HG02981 (cell line): ENCODE measurements around the gene SPNS2.

ENCODE experiments used
- ATAC-seq: cut with Tn5 transposase; IDR thresholded peaks from one replicate; pipeline ENCODE4 v1.9.1; 2021; ENCODE audit warnings: mild to moderate bottlenecking, moderate library complexity; ENCODE audit not compliant: unreplicated experiment

The SPNS2 gene

DNA sequence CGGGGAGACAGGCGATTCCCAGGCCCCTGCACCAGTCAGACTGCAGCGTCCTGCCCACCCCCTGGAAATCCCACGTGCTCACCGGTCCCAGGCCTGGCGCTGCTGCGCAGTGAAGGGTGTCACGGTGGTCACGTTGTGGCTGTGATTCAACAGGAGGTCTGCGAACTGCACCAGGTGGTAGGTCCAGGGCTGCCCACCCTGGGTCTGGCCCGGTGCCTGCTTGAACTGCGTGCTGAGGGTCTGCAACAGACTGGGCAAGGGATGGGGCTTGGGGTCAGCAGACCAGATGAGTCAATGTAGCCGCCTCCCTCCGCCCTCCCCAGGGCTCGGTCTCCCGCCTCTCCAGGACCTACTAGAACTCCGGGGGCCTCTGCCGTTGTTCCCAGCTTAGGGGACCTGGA lies 49.4 kb downstream of the SPNS2 start:
- ATAC-seq: no peak

- ATAC-seq: no peak
Observed at GRCh38 chr17:4548721-4549531, 50.2 kb downstream of the SPNS2 start.

- no peak for ATAC-seq
Observed at GRCh38 chr17:4549781-4550533, 51.3 kb downstream of the SPNS2 start.

DNA sequence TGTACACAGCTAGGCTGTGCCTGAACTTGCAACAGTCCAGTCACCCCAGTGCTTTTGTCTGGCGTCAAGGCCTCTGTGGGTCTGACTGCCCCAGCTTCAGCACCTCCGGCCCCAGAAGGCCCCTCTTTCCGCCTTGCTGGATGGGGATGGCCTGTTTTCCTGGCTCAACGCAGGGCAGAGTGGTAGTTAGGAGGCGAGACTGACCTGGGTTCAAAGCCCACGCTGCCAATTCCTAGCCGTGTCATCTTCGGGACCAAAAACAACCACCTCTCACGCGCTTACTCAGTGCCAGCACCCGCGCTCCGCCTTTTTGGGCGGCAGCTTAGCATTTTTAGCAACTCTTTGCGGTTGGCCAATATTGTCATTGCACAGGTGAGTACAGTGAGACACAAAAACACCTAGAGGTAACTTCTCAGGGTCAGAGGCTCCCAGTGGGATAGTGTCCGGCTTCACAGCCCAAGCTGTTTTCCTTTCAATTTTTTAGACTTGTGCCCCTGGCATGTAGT lies 51.9 kb downstream of the SPNS2 start:
- ATAC-seq: no peak

GRCh38 chr17:4551141-4551540 lies 52.5 kb downstream of the SPNS2 start:
- no peak for ATAC-seq

DNA sequence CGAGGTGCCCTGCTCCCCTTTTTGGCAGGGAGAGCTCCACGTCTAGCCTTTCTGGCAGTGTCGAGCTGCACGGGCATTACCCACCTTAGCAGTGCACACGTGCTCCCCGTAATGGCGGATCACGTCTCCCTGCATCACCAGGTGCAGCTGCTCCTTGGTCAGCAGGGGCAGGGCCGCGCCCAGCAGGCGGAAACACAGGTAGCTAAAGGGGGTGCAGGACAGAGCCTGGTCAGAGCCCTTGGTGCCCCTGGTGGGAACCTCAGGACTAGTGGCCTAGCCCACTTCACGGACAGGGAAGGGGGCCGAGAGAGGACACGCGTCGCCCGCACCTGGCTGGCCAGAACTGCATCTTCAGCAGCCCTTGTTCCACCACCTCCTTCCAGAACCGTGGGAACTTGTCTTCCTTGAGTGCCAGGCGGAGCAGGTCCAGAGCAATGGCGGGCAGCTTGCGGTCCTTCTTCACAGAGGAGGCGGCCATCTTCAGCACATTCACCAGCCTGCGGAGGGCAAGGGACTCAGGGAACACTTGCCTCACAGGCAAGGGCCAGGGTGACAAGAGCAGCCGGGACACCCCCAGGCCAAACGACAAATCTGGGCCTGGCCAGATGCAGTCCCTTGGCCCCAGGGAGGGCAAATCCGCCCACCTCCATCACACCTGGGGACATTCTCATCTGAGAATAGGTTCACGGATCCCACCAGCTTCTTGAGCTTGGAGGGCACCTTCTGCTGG lies 53.3 kb downstream of the SPNS2 start:
- no peak for ATAC-seq

DNA sequence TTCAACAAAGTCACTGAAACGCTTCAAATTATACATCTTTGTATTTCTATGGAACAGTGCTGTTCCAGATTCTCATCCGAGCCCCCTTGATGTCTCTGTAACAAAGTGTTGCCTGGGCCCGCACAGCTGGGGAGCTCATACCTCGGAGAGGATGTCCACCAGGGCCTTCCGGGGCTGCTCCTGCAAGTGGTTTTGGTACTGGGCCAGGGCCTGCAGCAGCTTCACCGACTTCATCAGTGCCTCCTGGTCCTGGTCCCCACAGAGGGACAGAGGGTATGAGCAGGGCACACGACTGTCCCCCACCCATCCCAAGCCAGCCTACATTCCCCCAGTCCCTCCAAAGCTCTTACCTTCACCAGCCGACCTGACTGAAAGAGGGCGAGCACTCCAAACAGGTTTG lies 55.0 kb downstream of the SPNS2 start:
- no peak for ATAC-seq

DNA sequence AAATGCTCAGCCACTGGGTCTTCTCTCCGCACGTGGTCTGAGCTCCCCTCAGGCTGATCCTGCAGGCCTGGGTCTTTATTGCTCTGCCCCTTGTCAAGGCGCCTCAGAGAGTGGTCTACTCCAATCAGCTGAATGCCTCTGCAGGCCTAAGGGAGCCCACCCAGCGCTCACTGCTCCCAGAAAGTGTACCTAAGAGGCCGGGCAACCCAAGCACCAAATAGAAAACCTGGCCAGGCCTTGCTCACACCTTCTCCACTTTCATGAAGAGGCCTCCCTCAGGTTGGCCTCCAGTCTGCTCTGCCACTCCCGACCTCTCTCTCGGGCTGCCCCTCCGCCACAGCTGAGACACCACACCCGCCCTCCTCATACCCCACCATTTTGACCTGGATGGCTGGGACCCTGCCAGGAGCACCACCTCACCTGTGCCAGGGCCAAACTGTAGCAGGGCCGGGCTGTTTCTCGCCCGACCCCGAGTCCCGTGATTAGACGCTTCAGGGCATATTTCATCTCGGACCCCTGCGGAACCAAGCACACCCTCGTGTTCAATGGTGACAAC lies 55.8 kb downstream of the SPNS2 start:
- ATAC-seq: no peak

DNA sequence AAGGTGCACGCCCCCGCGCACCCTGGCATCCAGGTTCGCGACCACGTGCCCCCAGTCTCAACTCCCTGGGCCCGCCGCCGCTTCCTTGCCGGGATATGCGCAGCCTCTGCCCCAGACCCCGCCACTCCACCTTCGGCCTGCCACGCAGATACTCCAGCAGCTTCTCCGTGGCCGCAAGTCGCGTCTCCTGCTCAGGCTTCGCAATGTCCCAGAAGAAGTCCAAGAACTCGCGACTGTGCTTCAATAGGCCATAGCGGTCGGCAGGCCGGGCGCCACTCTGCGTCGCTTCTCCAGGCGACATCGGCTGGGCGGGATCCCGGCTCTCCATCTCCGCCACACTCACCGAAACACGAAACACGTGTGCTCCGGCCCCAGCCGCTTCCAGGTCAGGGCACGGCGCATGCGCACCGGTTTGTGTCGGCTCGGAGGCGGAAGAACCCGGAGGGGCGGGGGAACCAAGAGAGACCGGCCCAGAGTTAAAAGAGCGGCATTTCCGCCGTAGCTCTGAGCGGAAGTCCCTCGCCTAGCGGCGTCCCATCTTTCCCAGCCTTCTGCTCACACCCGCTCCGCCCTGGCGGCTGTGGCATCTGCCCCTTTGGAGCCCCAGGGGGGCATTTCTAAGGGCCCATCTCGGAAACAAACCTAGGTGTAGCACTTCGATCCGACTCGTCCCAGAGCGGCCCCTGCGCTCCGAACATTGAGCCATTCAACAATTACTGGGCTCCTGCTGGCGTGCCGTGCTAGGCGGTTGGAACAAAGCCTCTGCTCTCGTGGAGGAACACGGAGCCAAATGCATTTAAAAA lies 56.5 kb downstream of the SPNS2 start, which contains the start of gene MYBBP1A:
MYBBP1A (minus strand) TSS at position 388 of the 803 bp plus-strand sequence; CDS start at position 328, 60 bp downstream.
- ATAC-seq: peak; percentile 85

GRCh38 chr17:4555873-4556759 lies 57.4 kb downstream of the SPNS2 start:
- ATAC-seq: no peak

- ATAC-seq: no peak
Observed at GRCh38 chr17:4556996-4557395, 58.3 kb downstream of the SPNS2 start.

DNA sequence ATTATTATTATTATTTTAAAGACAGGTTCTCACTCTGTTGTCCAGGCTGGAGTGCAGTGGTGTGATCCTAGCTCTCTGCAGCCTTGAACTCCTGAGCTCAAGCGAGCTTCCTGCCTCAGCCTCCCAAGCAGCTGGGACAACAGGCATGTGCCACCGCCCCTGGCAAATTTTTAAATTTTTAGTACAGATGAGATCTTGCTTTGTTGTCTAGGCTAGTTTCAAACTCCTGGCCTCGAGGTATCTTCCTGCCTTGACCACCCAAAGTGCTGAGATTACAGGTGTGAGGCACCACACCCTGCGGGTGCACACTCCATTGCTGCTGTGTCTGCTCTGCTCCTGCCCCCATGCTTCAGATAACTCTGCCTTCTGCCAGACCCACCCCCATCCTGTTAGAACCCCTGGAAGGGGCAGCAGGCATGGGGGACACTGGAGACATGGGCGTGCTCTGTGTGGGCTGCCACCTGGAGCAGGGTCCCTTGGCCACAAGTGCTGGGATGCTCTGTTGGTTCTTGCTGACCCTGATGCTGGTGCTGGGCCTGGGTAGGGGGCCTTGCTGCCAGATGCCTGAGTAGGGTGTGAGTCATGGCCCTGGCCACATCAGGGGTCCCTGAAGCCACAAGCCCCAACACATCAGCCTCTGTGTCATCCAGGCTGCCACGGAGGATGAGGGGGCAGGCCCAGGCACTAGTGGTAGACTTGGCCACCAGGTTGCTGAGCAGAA lies 59.1 kb downstream of the SPNS2 start:
- ATAC-seq: no peak

DNA sequence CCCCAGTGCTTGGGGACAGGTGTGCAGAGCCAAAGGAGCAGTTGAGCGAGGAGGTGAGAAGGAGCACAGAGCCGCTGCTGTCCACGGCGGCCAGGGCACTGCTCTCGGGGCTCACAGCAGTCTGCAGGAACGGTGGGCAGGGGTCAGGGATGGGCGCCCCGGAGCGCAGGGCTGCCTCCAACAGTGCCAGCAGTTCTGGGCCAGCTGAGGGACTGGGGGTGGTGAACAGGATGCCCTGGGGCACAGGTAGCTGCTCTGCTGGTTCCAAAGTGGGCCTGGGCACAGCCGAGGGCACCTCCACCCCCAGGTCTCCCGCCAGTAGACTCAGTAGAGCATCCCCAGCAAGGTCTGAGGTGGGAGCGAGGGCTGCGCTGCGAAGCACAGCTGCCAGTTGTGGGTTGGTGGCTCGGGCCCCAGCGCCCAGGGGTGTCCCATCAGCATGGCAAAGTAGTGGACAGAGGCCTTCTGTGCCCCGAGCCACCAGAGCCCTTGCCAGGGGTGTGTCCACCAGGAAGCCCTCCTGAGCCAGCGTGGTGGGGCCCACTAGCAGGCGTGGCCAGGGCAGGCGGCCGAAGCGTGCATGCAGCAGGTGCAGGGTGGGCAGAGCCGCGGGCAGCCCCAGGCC lies 59.8 kb downstream of the SPNS2 start:
- ATAC-seq: no peak

- ATAC-seq: no peak
Observed at GRCh38 chr17:4559139-4559791, 60.6 kb downstream of the SPNS2 start.

DNA sequence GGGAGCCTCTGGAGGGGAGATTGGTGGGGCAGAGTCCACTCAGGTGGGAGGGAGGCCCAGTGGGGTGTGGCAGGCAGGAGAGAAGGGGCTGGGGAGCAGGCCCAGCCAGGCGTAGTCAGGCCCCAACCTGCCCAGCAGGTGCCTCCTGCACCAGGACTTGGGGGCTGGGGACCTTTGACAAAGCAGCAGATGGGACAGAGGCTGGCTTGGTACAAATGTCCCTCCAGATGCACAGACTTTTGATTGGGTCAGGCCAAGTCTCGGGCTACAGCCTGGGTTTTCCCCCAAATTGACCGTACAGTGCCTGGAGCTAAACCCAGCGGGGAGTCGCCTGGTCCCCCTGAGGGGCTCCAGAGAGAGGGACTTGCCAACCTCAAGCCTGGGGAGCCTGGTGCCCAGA lies 61.3 kb downstream of the SPNS2 start:
- no peak for ATAC-seq

GRCh38 chr17:4560421-4560820 lies 61.7 kb downstream of the SPNS2 start, which contains the start of gene GGT6:
TSS of gene GGT6 (minus strand) at chr17:4560577. CDS start at chr17:4560521, 56 bp downstream.
- no peak for ATAC-seq

DNA sequence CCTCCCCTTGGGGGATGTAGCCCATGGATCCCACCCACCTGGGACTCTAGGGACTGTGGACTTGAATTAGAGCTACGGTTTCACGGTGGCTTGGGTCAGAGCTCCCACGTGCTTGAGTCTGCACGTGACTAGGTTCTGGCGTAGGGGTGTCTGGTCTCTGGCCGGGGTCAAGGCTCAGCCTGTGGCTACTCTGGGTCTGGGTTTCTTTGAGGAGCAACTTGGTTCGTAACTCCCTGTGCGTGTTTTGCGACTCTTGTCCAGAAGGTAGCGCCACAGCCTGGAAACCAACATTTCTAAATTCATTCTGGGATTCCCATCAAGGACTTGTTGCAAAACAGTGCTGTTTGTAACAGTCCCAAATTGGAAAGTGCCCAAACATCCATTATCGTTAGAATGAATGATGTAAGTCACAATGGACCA lies 62.2 kb downstream of the SPNS2 start:
- ATAC-seq: no peak
